Activated B cell treated with CpG ODN at 0.5 μM for 24 hours (primary cell): ENCODE measurements around the gene ST6GALNAC2. TPM values are rescaled to one million over a fixed set of nuclear protein-coding genes. Genes with fewer than 3 reads are reported as not detected.
"Not testable (repeated sequence)": the region's sequence is repeated elsewhere in the genome, so short reads cannot be mapped to it uniquely, and the experiment has no call there.

Experiments
- ATAC-seq: fragments of 200-7000 bp; cut with Tn5 transposase; one replicate; pipeline ENCODE4 v1.10.0; 2021; ENCODE audit warnings: low read depth, mild to moderate bottlenecking, moderate library complexity
- CTCF ChIA-PET: fragments of 350-600 bp; sonication (Branson Sonifier 250); formaldehyde crosslinking; loops from one replicate; lab custom pipeline; 2021; ENCODE audit warnings: antibody characterized with exemption; lab: Charles Lee
- POLR2A ChIA-PET: fragments of 350-600 bp; sonication (Branson Sonifier 250); formaldehyde crosslinking; loops from one replicate; lab custom pipeline; 2021; ENCODE audit warnings: antibody characterized with exemption; lab: Charles Lee
- DNase-seq: peaks from one replicate; pipeline ENCODE4 v3.0.0; 2022
- H3K27ac Mint-ChIP-seq: one replicate; pipeline ENCODE4 v1.8.0; 2020; ENCODE audit warnings: mixed read lengths
- H3K27me3 Mint-ChIP-seq: one replicate; pipeline ENCODE4 v1.8.0; 2021; ENCODE audit warnings: mixed read lengths
- H3K36me3 Mint-ChIP-seq: one replicate; pipeline ENCODE4 v1.8.0; 2021; ENCODE audit warnings: low read depth, mixed read lengths
- H3K4me1 Mint-ChIP-seq: one replicate; pipeline ENCODE4 v1.8.0; 2021; ENCODE audit warnings: mixed read lengths
- H3K4me3 Mint-ChIP-seq: one replicate; pipeline ENCODE4 v1.8.0; 2020; ENCODE audit warnings: mild to moderate bottlenecking, mixed read lengths
- H3K9me3 Mint-ChIP-seq: one replicate; pipeline ENCODE4 v1.8.0; 2020; ENCODE audit warnings: mixed read lengths
- CTCF ChIP-seq: fragments of 200-600 bp; IDR thresholded peaks from one replicate; pipeline ENCODE4 v1.8.0; 2022; ENCODE audit warnings: antibody characterized with exemption, mild to moderate bottlenecking
- intact Hi-C: fragments of 100-400 bp; cut with micrococcal nuclease; formaldehyde crosslinking; loops from one replicate; pipeline ENCODE4 v1.15.1; 2024
- total RNA-seq: library from RNA; stranded (reverse); gene quantifications from 2 replicates; pipeline ENCODE4 v1.2.3, GENCODE V29; 2022

Gene ST6GALNAC2
- total RNA-seq, 1 donor from 2014 or later, result not detected

GRCh38 chr17:76611758-76612157, 26.1 kb upstream of the ST6GALNAC2 start:
- Mint-ChIP-seq H3K4me1 (peaks cover 4% of the 10 kb centered on the region), H3K36me3 (no peaks in the 10 kb centered on the region), H3K9me3 (no peaks in the 10 kb centered on the region), H3K27ac (no peak overlapping the region), H3K4me3 (no peak overlapping the region), H3K27me3 (peaks cover 8% of the 10 kb centered on the region)
- ATAC-seq, result no peak
- TF ChIP-seq CTCF, result no peak
- intact Hi-C loops, result no loop called here
- ChIA-PET POLR2A (no interaction called here), CTCF (interaction anchor here (1.2 kb wide), 1 partner anchor 12 kb away, joined by 3 read pairs; no protein-coding TSS in a partner anchor)
- DNase-seq, result no peak

GRCh38 chr17:76611080-76611749, 25.6 kb upstream of the ST6GALNAC2 start:
- H3K4me3 Mint-ChIP-seq, DNase-seq, H3K9me3 Mint-ChIP-seq, ATAC-seq, H3K4me1 Mint-ChIP-seq, intact Hi-C loops, H3K36me3 Mint-ChIP-seq, POLR2A ChIA-PET, H3K27me3 Mint-ChIP-seq, H3K27ac Mint-ChIP-seq: not testable (repeated sequence)
- CTCF ChIA-PET, result interaction anchor here (1.2 kb wide), 1 partner anchor 13 kb away, joined by 3 read pairs; no protein-coding TSS in a partner anchor

- H3K4me3 Mint-ChIP-seq, H3K4me1 Mint-ChIP-seq, ATAC-seq, H3K9me3 Mint-ChIP-seq, DNase-seq, intact Hi-C loops, H3K36me3 Mint-ChIP-seq, H3K27ac Mint-ChIP-seq, CTCF ChIA-PET: not testable (repeated sequence)
- H3K27me3 Mint-ChIP-seq, result peaks cover 22% of the 10 kb centered on the region
- POLR2A ChIA-PET, result interaction anchor here (0.6 kb wide), 1 partner anchor 91 kb away, joined by 12 read pairs; no protein-coding TSS in a partner anchor
These were observed 21.0 kb upstream of the ST6GALNAC2 start for GRCh38 chr17:76606685-76607084.

- Mint-ChIP-seq H3K4me3 (no peak overlapping the region), H3K27me3 (peaks cover 38% of the 10 kb centered on the region), H3K27ac (no peak overlapping the region), H3K4me1 (no peaks in the 10 kb centered on the region), H3K36me3 (no peaks in the 10 kb centered on the region), H3K9me3 (no peaks in the 10 kb centered on the region)
- intact Hi-C loops, result no loop called here
- DNase-seq (no peak), ATAC-seq (no peak)
- TF ChIP-seq CTCF, result no peak
- POLR2A ChIA-PET, result no interaction called here
- CTCF ChIA-PET, result no interaction called here
These were observed 15.4 kb upstream of the ST6GALNAC2 start for GRCh38 chr17:76601065-76601464.

GRCh38 chr17:76599694-76600460, 14.2 kb upstream of the ST6GALNAC2 start:
- POLR2A ChIA-PET, result interaction anchor here (0.5 to 0.7 kb wide), 3 partner anchors 29 to 1676 kb away, joined by 3 read pairs; no protein-coding TSS in a partner anchor
- no peak for TF ChIP-seq CTCF
- H3K9me3 Mint-ChIP-seq, result no peaks in the 10 kb centered on the region

GRCh38 chr17:76598004-76598439, 12.4 kb upstream of the ST6GALNAC2 start:
- no peak for TF ChIP-seq CTCF
- Mint-ChIP-seq H3K9me3 (no peaks in the 10 kb centered on the region), H3K4me3 (no peak overlapping the region), H3K36me3 (no peaks in the 10 kb centered on the region), H3K27ac (no peak overlapping the region), H3K27me3 (peaks cover 43% of the 10 kb centered on the region), H3K4me1 (no peaks in the 10 kb centered on the region)
- ChIA-PET CTCF (no interaction called here), POLR2A (interaction anchor here (1.1 kb wide), 1 partner anchor 14 kb away, joined by 3 read pairs; no protein-coding TSS in a partner anchor)
- intact Hi-C loops, result no loop called here
- no peak for DNase-seq
- ATAC-seq, result no peak

More at GRCh38 chr17:76599694-76600460, 14.2 kb upstream of the ST6GALNAC2 start:
- DNase-seq (no peak), ATAC-seq (no peak)
- Mint-ChIP-seq H3K4me3 (no peak overlapping the region), H3K27me3 (peaks cover 42% of the 10 kb centered on the region), H3K36me3 (no peaks in the 10 kb centered on the region), H3K4me1 (no peaks in the 10 kb centered on the region), H3K27ac (no peak overlapping the region)
- intact Hi-C loops, result no loop called here
- CTCF ChIA-PET, result no interaction called here
